Measurements from ENCODE around the gene SIPA1L3.

DNA sequence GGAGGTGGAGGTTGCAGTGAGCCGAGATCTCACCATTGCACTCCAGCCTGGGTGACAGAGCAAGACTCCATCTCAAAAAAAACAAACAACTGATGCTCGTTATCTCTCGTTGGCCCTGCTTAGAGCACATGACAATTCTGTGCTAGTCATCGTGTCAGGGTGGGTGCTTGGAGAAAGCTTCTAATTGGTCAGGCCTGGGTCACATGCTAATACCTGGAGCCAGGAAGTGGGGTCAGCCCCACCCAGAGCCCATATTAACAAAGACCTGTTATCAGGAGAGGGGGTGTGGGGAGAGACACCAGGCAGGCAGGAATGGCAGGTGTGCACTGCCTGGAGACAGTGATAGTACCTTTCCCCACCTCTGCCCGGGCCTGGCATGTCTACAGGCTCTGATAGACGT is 232.1 kb downstream of the SIPA1L3 start:
- no peak for TF ChIP-seq YY1 (IDR thresholded peaks at IDR 0.05; ENCODE audit: insufficient read depth, insufficient read length)
- TF ChIP-seq ZNF274 (IDR thresholded peaks at IDR 0.05; ENCODE audit: low read depth, low read length): no peak
- no peak for TF ChIP-seq SUZ12 (IDR thresholded peaks at IDR 0.05; ENCODE audit: extremely low read depth, insufficient read depth, insufficient read length)
